T-helper 9 cell (primary cell): Measurements from ENCODE around the gene THOC6.
"Not testable (repeated sequence)": the region's sequence is repeated elsewhere in the genome, so short reads cannot be mapped to it uniquely, and the experiment has no call there.

Experiments
- DNase-seq: peaks from one replicate; pipeline ENCODE4 v3.0.0-alpha.2; 2020

The THOC6 gene

DNA sequence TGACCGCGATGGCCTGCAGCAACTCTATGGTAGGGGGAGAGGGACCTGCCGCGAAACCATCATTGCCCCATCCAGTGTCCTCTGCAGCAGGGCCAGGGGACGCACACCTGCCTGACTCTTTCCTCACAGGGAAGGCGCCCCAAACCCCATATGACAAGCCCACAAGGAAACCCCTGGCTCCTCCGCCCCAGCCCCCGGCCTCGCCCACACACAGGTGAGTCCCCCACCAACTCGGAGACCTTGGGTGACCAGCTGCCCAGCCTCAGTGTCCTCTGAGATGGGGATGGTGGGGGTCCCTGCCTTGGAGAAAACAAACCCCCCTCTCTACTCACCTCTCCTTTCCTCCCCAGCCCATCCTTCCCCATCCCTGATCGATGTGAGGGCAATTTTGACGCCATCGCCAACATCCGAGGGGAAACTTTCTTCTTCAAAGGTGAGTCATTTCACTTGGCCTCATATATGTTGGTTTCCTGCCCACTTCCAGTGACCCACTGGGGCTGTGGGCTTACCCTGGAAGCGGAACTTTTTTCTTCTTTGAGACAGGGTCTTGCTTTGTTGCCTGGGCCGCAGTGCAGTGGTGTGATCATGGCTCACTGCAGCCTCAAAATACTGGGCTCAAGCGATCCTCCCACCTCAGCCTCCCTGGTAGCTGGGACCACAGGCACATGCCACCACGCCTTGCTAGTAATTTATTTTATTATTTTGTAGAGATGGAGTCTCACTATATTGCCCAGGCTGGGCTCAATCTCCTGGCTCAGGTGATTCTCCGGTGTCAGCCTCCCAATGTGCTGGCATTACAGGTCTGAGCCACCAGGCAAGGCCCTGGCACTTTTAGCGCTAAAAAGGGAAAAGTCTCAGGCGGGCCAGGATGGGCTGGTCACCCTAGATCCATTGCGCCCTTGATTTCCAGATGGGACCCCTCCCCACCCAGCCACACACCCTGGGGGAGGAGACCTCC, 33.6 kb downstream of the THOC6 start:
- DNase-seq = no peak

DNA sequence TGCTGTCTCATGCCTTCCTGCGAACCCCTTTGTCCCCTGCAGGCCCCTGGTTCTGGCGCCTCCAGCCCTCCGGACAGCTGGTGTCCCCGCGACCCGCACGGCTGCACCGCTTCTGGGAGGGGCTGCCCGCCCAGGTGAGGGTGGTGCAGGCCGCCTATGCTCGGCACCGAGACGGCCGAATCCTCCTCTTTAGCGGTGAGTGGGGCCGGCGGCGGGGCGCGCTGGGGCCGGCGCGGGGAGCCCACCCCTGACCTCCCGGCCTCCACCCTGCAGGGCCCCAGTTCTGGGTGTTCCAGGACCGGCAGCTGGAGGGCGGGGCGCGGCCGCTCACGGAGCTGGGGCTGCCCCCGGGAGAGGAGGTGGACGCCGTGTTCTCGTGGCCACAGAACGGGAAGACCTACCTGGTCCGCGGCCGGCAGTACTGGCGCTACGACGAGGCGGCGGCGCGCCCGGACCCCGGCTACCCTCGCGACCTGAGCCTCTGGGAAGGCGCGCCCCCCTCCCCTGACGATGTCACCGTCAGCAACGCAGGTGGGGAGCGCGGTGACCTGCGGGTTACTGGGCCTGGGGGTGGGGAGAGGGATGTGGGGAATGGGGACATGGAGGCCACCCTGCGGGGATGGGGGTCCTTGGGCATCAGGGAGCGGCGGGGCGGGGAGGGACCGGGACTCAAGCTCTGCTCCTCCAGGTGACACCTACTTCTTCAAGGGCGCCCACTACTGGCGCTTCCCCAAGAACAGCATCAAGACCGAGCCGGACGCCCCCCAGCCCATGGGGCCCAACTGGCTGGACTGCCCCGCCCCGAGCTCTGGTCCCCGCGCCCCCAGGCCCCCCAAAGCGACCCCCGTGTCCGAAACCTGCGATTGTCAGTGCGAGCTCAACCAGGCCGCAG, 34.5 kb downstream of the THOC6 start:
- DNase-seq = peak; percentile 44

DNA sequence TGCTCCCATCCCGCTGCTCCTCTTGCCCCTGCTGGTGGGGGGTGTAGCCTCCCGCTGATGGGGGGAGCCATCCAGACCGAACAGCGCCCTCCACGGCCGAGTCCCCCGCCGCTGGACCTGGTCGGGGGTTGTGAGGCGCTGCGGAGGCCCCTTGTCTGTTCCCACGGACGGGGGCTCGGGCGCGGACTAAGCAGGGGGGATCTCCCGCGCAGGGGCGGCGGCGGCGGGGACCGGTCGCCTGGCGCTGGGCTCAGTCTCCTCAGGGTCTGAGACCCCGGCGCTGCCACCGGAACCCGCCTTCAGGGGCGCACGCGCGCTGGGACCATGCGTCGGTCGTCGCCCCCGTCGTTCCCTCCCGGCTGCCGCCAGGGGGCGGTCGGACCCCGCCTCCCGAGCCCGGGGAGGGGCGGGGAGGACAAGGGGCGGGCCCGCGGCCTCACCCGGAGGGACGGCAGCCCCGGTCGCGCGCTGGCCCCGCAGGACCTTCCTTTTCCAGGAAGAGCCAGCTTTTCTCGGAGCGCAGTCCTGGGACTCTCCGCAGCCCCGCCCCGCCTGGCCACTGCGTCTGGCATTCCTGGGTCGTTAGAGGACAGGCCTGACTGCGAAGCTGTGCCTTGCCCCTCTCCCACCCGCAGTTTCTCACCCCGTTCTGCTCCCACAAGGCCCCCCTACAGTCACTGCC, 35.3 kb downstream of the THOC6 start:
- peak; percentile 82 for DNase-seq

DNA sequence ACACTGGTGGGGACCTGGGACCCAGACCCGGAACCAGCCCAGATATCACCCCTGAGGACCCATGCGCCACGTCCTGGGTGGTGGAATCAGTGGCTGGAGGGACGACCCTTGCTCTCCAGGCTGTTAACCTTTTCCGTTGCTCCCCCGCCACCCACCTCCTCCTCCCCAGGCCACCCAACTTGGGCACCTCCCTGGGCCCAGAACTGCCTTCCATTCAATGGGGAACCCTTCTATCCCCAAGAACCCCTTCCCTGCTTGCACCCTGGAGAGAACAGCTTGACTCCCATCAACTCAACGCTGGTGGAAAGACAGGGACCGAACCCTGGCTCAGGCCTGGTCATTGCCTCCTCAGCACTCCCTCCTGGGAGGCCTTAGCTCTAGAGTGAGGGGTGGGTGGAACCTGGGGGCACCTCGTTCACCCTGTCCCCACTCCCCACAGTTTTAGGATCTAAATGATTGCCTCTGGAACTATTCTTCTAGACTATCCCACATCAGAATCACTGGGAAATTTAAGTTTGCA, 35.9 kb downstream of the THOC6 start:
- no peak for DNase-seq

DNA sequence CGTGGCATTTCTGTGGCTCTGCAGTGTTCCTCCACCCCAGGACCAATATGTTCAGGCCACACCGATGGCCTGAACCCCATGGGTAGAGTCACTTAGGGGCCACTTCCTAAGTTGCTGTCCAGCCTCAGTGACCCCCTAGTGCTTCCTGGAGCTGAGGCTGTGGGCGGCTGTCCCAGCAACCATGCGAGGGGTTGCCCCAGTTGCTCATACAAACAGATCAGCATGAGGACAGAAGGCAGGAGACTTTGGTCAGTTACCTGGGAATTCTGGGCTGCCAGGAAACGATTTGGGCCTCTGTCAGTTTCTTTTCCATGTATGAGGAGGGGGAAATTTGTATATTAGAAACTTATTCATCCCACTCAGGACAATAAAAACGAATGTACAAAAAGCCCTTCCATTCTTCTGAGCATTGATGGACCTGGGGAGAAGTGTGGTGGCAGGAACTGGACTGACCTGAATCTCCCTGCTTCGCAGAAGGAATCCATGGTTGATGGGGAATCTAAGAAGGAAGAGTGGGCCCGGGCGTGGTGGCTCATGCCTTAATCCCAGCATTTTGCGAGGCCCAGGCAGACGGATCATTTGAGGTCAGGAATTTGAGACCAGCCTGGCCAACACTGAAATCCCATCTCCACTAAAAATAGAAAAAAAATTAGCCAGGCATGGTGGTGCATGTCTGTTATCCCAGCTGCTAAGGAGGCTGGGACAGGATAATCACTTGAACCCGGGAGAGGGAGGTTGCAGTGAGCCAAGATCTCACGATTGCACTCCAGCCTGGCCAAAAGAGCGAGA, 36.7 kb downstream of the THOC6 start:
- no peak for DNase-seq

DNA sequence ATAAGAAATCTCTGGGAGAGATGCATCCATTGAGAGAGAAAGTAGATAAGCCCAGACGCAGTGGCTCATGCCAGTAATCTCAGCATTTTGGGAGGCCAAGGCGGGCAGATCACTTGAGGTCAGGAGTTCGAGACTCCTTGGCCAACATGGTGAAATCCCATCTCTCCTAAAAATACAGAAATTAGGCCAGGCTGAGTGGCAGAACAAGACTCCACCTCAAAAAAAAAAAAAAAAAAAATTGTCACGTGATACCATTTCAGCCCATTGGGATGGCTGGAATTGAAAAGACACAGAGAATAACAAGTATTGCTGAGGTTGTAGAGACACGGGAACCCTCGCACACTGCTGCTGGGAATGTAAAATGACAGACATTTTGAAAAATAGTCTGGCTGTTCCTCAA, 38.7 kb downstream of the THOC6 start:
- DNase-seq = no peak

DNA sequence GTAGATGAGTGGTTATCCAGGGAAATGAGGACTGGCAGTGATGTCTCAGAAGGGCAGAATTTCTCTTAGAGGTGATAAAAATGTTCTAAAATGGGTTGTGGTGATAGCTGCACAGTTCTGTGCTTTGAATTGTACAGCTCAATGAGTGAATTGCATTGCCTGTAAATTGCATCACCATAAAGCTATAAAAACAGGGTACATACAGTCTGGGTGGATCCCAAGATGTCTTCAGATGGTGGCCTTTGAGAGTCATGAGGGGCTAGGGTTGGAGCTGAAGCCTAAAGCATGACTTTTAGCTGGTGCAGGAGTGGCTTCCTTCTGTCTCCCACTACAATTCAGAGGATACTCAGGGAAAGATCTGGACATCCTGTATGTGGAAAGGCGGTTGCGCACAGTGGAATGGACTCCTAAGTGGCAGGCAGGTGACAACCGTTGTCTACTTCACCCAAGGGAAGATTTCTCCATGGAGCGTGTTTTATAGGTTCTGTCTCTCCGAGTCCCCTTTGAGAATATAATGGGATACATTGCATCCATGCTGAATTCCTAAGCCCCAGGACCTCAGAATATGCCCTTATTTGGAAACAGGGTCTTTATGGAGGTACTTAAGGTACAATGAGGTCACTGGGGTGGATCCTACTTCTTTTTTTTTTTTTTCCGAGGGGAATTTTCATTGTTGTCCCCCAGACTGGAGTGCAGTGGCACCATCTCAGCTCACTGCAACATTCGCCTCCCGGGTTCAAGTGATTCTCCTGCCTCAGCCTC, 40.0 kb downstream of the THOC6 start:
- DNase-seq = no peak

DNA sequence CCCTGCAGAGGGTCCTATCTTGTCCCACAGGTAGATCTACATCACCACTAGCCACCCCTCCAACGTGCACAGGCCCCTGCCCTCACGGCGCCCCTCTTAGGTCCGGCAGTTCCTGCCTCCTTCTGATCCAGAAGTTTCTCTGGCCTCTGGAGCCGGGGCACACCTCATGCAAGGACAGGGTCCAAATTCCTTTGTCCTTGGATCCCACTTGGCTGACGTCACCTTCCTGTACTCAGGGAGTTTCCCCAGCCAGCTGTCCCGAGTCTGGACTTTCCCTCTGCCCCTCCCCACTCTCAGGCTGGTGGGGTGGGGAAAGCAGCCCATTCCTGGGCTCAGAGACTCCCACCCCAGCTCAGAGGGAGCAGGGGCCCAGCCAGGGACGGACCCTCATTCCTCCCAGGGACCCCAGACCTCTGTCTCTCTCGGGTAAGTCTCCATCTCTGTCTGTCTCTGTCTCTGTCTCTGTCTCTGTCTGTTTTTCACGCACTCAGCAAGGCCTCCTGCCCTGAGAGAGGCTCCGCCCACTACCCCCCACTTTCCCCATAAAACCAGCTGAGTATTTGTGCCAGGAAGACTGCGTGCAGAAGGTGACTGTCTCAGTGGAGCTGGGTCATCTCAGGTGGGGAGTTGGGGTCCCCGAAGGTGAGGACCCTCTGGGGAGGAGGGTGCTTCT, 41.4 kb downstream of the THOC6 start, which contains the start of gene IL32:
Gene IL32, plus strand, starts transcription at position 572 of the 673 bp plus-strand sequence. CDS start 172 bp downstream, outside the sequence.
- peak; percentile 58 for DNase-seq

DNA sequence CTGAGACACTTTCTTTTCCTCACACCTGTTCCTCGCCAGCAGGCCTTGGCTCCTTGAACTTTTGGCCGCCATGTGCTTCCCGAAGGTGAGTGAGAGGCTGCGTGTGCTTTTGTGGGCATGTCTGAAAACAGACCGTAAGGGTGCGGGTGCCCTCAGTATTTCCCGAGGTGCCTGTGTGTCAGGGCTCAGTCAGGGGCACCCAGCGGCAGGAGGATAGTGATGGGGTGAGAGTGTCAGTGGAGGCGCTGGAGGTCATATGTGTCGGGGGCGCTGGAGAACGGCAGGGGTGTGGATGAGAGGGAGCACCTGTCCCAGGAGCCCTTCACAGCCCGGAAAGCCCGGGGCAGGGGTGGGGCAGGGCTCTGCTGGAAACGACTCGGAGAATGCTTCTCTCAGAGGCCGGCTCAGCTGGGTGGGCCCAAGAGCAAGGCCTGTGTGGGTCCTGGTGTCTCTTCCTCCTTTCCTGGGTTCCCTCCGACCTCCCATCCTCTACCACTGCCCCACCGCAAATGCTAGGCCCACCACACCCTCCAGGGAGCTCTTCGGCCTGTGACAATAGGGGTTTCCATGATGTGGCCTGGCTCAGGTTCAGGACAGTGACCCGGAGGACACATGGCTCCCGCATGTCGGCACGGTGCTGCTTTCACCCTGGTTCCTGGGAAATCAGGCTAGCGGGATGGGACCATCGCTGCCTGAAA, 42.1 kb downstream of the THOC6 start:
- no peak for DNase-seq

DNA sequence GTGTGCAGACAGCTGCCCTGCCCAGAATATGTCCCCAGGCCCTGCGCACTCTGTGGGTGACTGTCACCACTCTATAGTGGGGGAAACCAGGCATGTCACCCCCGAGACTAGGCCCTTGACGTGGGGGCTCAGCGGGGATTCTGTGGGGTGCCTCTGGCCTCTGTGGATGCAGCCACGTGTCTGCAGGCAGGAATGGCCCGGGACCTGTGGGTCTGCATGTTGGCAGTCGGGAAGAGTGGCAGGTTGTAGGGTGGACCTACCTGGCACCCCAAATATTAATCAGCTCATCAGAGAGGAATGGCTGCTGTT, 42.6 kb downstream of the THOC6 start:
- no peak for DNase-seq

DNA sequence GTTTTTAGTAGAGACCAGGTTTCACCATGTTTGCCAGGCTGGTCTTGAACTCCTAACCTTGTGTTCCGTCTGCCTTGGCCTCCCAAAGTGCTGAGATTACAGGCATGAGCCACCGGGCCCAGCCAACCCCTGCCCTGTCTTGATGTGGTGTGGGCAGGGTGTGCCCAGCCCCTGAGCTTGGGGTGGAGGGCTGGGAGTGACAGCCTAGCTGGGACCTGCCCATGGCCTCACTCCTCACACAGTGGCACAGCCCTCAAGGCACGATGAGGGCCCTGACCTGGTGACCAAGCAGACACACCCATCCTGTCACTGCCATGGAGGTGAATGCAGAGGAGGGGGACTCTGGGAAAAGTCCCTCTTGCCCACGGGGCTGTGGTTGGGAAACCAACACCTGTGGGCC, 44.7 kb downstream of the THOC6 start:
- no peak for DNase-seq

DNA sequence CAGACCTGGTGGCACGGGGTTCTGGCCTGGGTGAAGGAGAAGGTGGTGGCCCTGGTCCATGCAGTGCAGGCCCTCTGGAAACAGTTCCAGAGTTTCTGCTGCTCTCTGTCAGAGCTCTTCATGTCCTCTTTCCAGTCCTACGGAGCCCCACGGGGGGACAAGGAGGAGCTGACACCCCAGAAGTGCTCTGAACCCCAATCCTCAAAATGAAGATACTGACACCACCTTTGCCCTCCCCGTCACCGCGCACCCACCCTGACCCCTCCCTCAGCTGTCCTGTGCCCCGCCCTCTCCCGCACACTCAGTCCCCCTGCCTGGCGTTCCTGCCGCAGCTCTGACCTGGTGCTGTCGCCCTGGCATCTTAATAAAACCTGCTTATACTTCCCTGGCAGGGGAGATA, 45.3 kb downstream of the THOC6 start:
- not testable (repeated sequence) for DNase-seq

DNA sequence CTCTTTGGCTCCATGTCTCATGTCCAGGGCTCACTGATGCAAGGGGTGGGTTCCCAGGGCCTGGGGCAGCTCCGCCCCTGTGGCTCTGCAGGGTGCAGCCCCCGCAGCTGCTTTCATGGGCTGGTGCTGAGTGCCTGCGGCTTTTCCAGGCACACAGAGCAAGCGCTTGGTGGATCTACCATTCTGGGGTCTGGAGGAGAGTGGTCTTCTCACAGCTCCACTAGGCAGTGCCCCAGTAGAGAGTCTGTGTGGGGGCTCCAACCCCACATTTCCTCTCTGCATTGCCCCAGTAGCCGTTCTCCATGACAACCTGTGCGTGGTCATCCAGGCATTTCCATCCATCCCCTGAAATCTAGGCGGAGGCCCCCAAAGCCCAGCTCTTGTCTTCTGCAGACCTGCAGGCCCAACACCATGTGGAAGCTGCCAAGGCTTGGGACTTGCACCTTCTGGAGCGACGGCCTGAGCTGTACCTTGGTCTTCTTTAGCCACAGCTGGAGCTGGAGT, 46.8 kb downstream of the THOC6 start:
- no peak for DNase-seq

DNA sequence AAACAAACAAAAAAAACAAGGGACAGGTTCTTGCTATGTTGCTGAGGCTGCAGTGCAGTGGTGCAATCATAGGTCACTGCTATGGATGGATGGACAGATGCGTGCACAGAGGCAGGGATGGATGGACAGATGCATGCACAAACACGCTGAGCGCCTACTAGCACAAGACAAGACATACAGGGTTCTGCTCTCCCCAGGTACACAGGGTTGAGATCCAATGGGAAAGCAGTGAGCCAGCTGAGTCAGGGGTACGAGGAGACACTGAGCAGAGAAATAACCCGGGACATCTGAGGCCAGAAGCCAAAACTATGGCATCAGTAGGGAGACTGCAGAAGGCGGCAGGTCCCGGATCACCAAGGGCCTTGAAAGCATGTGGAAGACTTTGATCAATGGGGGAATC, 47.8 kb downstream of the THOC6 start:
- DNase-seq = no peak

DNA sequence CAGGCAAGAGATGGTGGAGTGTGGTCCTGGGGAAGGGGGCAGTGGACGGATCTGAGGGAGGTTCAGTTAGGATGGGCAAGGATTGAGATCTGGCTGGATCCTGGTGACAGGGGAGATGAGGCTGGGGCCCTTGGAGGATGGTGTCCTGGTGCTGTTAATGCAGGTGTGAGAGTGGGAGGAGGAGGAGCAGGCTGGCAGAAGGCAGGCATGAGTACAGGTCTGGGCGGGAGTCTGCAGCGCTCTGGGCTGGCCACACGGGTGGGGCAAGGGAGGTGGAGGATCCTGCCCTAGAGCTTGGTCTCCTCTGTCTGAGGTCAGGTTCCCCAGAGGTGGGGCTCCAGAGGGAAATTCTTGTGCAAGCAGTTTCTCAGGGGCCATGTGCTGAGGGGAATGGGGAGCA, 48.3 kb downstream of the THOC6 start:
- not testable (repeated sequence) for DNase-seq

DNA sequence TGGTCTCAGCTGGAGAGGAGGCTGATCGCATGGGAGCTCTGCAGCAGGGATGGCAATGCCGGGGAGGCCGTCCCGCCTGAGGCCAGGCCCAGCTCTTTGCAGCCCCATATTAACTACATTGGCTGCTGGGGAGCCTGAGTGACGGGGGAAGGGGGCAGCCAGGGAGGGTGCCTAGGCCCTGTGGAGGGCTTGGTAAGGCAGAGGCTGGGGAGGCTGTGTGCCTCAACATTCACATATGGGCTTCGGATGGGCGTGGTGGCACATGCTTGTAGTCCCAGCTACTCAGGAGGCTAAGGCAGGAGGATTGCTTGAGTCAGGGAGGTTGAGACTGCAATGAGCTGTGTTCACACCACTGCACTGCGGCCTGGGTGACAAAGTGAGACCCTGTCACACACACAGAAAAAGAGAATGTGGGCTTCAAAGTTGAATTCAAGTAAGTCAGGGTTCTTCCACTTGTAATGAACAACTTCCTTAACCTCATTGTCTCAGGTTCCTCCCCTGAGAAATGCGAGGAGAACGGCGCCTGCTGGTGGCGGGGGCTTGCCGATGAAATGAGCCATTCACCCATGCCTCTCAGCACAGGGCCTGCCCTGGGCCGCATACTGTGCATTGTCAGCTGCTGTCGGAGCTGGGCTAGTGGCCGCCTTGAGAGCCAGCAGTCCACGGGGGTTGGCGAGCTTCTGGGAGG, 48.9 kb downstream of the THOC6 start:
- not testable (repeated sequence) for DNase-seq

DNA sequence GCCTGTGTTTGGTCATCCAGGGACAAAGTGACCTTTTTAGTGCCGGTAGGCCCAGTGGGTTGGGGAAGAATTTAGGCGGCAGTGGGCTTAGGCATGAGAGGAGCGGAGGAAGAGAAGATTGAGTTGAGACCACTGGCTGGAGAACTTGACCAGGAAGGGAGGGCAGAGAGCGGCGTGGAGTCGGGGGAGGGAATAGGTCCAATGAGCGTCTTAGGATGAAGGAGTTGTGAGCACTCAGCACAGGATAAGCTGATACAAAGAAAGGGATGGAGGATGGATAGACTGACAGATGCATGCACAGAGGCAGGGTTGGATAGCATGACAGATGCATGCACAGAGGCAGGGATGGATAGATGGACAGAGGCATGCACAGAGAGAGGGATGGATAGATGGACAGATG, 49.6 kb downstream of the THOC6 start:
- DNase-seq = no peak

DNA sequence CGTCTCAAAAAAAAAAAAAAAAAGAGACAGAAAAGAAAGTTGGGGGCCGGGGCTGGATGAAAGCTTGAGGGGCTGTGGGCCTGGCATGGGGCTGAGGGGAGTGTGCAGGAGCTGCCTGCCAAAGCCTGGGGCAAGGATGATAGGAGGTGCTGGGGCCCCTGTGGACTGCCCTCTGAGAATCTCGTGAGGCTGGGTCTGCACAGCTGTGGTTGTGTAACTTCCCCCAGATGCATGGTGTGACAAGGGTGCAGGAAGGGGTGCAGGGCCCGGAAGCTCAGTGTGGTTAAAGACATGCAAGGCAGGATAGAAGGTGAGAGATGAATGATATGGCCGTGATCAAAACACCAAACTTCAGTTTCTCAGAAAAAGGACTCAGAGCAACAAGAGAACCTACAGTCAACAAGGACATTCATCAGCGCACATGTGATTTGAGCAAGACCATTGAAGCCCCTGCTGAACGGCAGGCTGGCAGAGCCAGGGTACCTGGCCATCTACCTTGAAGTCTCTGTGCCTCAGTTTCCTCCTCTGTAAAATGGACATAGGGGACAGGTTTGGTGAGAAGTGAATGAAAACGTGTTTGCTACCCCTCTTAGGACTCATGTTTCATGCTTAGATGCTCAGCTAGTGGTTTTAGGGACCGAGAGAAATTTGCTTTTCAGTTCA, 51.2 kb downstream of the THOC6 start:
- DNase-seq = peak; percentile 71

DNA sequence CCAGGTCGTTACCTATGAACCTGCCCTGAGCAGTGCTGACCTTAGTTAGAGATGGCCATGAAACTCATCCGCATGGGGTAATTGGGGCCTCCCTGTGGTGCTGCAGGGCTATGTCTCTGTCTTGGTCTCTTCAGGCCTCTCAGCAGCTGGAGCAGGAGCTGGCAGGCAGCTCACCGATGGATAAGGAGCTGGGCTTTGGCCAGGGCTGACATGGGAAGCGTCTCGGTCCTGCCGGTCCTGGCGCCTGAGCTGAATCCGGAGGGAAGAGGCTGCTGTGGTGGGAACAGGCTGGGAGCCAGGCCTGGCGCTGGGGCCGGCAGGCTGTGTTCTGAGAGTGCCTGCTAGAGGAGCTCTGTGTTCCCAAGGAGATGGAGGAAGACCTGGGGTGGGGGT, 51.7 kb downstream of the THOC6 start:
- DNase-seq = no peak
